Measurements from ENCODE around the gene TMEM132A. TPM values are rescaled to one million over a fixed set of nuclear protein-coding genes. Genes with fewer than 3 reads are reported as not detected.

TMEM132A gene
- total RNA-seq, 2 donors from 2014 or later = 7.7 to 8.4 TPM

DNA sequence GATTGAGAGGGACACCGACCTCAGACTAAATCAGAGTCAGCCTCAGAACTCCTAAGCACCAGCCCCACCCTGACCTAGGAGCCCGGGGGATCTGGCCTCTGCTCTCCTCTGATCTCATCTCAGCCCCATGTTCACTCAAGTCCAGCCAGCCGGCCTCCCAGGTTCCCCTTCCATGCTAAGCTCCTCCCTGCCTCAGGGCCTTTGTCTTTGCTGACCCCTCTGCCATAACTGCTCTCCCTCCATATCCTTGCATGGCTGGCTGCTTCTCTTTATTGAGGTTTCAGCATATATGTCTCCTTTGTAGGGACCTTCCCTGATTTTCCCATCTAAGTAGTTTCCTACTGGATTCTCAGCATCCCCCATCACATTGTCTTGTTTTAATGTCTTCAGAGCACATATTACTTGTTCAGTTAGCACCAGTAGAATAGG, 28.5 kb downstream of the TMEM132A start:
- TF ChIP-seq, protein P1, sequence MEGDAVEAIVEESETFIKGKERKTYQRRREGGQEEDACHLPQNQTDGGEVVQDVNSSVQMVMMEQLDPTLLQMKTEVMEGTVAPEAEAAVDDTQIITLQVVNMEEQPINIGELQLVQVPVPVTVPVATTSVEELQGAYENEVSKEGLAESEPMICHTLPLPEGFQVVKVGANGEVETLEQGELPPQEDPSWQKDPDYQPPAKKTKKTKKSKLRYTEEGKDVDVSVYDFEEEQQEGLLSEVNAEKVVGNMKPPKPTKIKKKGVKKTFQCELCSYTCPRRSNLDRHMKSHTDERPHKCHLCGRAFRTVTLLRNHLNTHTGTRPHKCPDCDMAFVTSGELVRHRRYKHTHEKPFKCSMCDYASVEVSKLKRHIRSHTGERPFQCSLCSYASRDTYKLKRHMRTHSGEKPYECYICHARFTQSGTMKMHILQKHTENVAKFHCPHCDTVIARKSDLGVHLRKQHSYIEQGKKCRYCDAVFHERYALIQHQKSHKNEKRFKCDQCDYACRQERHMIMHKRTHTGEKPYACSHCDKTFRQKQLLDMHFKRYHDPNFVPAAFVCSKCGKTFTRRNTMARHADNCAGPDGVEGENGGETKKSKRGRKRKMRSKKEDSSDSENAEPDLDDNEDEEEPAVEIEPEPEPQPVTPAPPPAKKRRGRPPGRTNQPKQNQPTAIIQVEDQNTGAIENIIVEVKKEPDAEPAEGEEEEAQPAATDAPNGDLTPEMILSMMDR (IDR thresholded peaks at IDR 0.05) = no peak
- Histone ChIP-seq H3K9me3 (no peaks in the 10 kb centered on the region), H3K36me3 (no peaks in the 10 kb centered on the region), H3K27ac (peak overlapping the region; percentile 70 to 71), H3K4me3 (peak overlapping the region; percentile 73), H3K27me3 (replicated peaks; ENCODE audit: insufficient read depth) (no peaks in the 10 kb centered on the region), H3K4me1 (ENCODE audit: control insufficient read depth in 1 of 2, low read depth in 2 of 2) (peaks cover 13% of the 10 kb centered on the region in 2 donors)
- DNase-seq (ENCODE audit: low spot score) = no peak
- no peak for ATAC-seq (ENCODE audit: insufficient number of reproducible peaks, low FRiP score, low read depth)

DNA sequence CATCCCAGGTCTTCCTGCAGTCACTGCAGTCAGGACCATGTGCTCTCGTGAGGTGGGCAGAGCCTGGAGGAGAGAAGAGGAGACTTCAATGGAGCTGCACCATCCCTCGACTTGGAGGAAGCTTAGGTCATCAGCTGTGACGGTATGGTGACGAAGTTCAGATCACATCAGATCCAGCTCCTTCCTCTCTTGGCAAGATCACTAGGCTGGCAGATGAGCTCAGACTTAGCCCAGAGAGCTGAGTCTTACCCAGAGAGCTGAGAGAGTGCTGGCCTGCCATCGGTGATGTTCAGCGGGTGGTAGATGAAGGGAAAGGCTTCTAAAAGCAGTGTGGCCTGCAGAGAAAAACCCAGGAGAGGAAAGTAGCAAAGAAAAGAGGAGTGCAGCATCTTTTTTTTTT, 29.5 kb downstream of the TMEM132A start:
- no peak for DNase-seq (ENCODE audit: low spot score)
- TF ChIP-seq, protein P1 (IDR thresholded peaks at IDR 0.05) = no peak
- Histone ChIP-seq H3K4me1 (ENCODE audit: control insufficient read depth in 1 of 2, low read depth in 2 of 2) (peaks cover 13% of the 10 kb centered on the region in 2 donors), H3K4me3 (no peak overlapping the region), H3K27ac (peak overlapping the region in 1 of 2 donors; percentile 71), H3K9me3 (no peaks in the 10 kb centered on the region), H3K36me3 (no peaks in the 10 kb centered on the region), H3K27me3 (replicated peaks; ENCODE audit: insufficient read depth) (no peaks in the 10 kb centered on the region)
- ATAC-seq (ENCODE audit: insufficient number of reproducible peaks, low FRiP score, low read depth) = no peak

DNA sequence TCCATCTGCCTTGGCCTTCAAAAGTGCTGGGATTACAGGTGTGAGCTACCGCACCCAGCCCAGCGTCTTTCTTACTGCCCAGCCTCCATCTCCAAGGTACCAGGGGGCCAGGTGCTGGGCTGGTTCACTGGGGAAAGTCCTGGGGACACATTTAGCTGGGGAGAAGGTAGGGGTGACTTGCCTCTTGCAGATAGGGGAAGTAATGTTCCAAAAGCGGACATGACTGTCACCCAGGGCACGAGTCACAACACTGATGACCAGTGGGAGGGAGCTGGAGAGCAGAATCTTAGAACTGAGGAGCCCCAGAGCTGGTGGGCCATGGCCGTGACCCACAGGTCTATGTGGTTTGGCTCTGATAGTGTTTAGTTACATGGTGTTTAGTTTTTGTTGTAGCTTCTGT, 30.2 kb downstream of the TMEM132A start:
- ATAC-seq (ENCODE audit: insufficient number of reproducible peaks, low FRiP score, low read depth) (no peak), DNase-seq (ENCODE audit: low spot score) (no peak)
- TF ChIP-seq, protein P1 (IDR thresholded peaks at IDR 0.05) = no peak
- Histone ChIP-seq H3K4me1 (ENCODE audit: control insufficient read depth in 1 of 2, low read depth in 2 of 2) (peaks cover 11 to 13% of the 10 kb centered on the region in 2 donors), H3K9me3 (no peaks in the 10 kb centered on the region), H3K27me3 (replicated peaks; ENCODE audit: insufficient read depth) (no peaks in the 10 kb centered on the region), H3K36me3 (no peaks in the 10 kb centered on the region), H3K4me3 (no peak overlapping the region), H3K27ac (no peak overlapping the region)

DNA sequence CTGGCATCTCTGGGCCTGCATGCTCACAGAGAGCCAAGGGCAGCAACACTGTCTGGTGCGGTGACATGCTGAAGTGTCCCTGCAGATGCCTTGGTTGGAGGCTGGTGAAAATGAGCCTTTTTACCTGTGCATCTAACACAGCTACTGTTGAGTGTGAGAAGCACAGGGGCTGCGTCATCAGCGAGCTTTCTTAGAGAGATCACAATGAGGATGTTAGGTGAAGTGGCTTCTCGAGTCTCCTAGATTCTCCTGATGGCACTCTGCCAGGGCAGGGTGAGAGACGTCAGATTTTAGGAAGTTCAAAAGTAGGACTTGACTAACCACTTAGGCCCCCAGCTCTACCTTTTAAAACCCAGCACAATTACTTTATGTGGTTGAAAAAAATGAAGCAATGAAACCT, 31.3 kb downstream of the TMEM132A start:
- TF ChIP-seq, protein P1 (IDR thresholded peaks at IDR 0.05) = no peak
- Histone ChIP-seq H3K4me1 (ENCODE audit: control insufficient read depth in 1 of 2, low read depth in 2 of 2) (peaks cover 4 to 5% of the 10 kb centered on the region in 2 donors), H3K27me3 (replicated peaks; ENCODE audit: insufficient read depth) (no peaks in the 10 kb centered on the region), H3K27ac (no peak overlapping the region), H3K36me3 (no peaks in the 10 kb centered on the region), H3K9me3 (no peaks in the 10 kb centered on the region), H3K4me3 (no peak overlapping the region)
- DNase-seq (ENCODE audit: low spot score) = no peak
- no peak for ATAC-seq (ENCODE audit: insufficient number of reproducible peaks, low FRiP score, low read depth)

DNA sequence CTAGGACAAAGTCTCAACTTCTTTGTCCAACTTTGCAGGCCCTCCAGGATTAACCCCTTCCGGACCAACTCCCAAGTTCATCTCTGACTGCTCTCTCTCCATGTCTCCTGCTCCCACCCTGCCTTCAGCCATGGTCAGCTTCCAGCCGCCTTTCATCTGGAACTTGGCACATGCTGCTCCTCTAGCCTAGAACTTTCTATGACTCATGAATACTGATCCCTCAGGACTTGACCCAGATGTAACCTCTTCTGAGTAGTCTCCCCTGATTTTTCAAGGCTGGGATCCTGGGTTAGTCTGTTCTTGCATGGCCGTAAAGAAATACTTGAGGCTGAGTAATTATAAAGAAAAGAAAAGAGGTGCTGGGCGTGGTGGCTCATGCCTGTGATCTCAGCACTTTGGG, 32.9 kb downstream of the TMEM132A start:
- no peaks in the 10 kb centered on the region for H3K36me3 ChIP-seq
- no peak for ATAC-seq (ENCODE audit: insufficient number of reproducible peaks, low FRiP score, low read depth)
- TF ChIP-seq, protein P1 (IDR thresholded peaks at IDR 0.05) = no peak
- H3K4me3 ChIP-seq = no peak overlapping the region
- peaks cover 0 to 4% of the 10 kb centered on the region in 2 donors for H3K4me1 ChIP-seq (ENCODE audit: control insufficient read depth in 1 of 2, low read depth in 2 of 2)
- H3K27ac ChIP-seq = no peak overlapping the region
- no peak for DNase-seq (ENCODE audit: low spot score)
- H3K9me3 ChIP-seq = no peaks in the 10 kb centered on the region
- H3K27me3 ChIP-seq (replicated peaks; ENCODE audit: insufficient read depth) = no peaks in the 10 kb centered on the region

All from thoracic aorta (tissue), 2 donors.